GM19395 (cell line): ENCODE measurements around the gene FCAR.
"Not testable (repeated sequence)": the region's sequence is repeated elsewhere in the genome, so short reads cannot be mapped to it uniquely, and the experiment has no call there.

Experiments used
- ATAC-seq: cut with Tn5 transposase; IDR thresholded peaks from one replicate; pipeline ENCODE4 v1.9.1; 2021; ENCODE audit warnings: mild to moderate bottlenecking, moderate library complexity; ENCODE audit not compliant: unreplicated experiment

FCAR gene

DNA sequence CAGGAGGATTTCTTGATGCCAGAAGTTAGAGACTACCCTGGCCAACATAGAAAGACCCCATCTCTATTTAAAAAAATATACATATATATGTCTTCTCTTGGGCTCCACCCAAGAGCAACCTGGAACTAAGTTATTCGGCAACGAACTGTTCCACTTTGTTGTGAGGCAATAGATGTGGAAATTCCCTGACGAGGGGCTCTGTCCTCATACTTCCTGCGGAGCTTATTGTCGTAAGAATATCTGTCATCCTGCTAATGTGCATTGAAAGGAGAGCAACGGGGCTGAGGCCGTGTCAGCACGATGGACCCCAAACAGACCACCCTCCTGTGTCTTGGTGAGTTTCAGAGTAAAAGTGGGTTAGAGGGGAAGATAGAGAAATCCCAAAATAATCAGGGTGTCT is at the start of gene FCAR:
FCAR (plus strand) TSS at position 246 of the 400 bp plus-strand sequence; CDS start at position 301, 55 bp downstream.
- no peak for ATAC-seq

GRCh38 chr19:54824416-54824815 is 49.6 kb upstream of the FCAR start:
- not testable (repeated sequence) for ATAC-seq

DNA sequence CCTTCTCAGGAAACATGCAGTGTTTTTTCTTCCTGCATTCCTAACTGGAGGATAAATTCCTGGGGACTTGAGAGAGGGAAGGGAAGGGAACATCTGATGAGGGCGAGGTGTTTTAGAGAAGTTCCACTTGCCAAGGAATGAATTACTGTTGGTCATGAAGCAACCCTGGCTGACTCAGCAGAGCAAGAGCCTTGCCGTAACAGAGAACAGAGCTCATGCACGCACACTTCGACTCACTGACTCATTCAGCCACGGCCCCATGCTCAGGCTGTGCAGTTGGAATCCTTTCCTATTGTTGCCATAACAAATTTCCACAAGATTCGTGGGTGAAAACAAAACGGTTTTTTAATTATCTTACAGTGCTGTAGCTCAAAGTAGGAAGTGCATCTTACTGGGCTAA is 48.7 kb upstream of the FCAR start:
- not testable (repeated sequence) for ATAC-seq

- not testable (repeated sequence) for ATAC-seq
These were observed 46.0 kb upstream of the FCAR start for GRCh38 chr19:54828064-54828463.

DNA sequence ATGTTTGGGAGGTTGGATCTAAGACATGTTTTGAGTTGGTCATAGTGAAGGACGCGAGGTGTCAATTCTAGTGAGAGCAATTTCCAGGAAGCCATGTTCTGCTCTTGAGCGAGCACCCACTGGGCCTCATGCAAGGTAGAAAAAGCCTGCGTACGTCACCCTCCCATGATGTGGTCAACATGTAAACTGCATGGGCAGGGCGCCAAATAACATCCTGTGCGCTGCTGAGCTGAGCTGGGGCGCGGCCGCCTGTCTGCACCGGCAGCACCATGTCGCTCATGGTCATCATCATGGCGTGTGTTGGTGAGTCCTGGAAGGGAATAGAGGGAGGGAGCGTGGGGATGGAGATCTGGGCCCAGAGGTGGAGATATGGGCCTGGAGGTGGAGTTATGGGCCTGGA is 41.5 kb upstream of the FCAR start, which contains the start of gene KIR2DS4:
KIR2DS4 (plus strand) TSS at position 181 of the 400 bp plus-strand sequence.
- ATAC-seq: not testable (repeated sequence)

- not testable (repeated sequence) for ATAC-seq
These were observed 38.9 kb upstream of the FCAR start for GRCh38 chr19:54835126-54835525.

DNA sequence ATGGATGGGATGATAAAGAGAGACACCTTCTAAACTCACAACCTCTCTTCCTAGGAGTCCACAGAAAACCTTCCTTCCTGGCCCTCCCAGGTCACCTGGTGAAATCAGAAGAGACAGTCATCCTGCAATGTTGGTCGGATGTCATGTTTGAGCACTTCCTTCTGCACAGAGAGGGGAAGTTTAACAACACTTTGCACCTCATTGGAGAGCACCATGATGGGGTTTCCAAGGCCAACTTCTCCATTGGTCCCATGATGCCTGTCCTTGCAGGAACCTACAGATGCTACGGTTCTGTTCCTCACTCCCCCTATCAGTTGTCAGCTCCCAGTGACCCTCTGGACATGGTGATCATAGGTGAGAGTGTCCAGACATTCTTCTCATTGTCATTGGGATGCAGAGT is 36.5 kb upstream of the FCAR start:
- ATAC-seq: not testable (repeated sequence)

DNA sequence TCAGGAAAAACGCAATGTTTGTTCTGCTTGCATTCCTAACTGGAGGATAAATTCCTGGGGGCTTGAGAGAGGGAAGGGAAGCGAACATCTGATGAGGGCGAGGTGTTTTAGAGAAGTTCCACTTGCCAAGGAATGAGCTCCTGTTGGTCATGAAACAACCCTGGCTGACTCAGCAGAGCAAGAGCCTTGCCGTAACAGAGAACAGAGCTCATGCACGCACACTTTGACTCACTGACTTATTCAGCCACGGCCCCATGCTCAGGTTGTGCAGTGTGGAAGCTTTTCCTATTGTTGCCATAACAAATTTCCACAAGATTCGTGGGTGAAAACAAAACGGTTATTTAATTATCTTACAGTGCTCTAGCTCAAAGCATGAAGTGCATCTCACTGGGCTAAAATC is 30.9 kb upstream of the FCAR start:
- ATAC-seq: not testable (repeated sequence)

GRCh38 chr19:54850061-54850640 is 23.9 kb upstream of the FCAR start, which contains the start of gene KIR3DL2:
Gene KIR3DL2 (plus strand): TSS chr19:54850443. CDS start chr19:54850476, 33 bp downstream.
- not testable (repeated sequence) for ATAC-seq

- no peak for ATAC-seq
These were observed 23.1 kb upstream of the FCAR start for GRCh38 chr19:54850930-54851329.

DNA sequence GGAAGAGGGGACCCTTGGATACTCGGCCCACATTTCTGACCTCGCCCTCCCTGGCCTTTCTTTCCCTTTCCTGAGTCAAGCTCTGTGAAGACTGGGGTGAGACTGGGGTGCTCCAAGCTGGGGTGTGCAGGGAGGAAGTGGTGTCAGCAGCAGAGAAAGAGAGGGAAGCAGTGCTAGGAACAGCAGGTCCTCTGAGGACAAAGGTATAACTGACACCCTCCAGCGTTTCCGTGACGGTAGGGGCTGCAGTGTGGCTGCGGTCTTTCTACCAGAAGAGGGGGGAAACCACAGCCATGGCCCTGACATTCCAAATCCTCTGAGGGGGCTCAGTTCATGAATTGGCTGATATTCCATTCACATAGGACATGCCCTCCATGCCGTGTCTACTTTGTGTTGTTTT is 22.7 kb upstream of the FCAR start:
- ATAC-seq: no peak

DNA sequence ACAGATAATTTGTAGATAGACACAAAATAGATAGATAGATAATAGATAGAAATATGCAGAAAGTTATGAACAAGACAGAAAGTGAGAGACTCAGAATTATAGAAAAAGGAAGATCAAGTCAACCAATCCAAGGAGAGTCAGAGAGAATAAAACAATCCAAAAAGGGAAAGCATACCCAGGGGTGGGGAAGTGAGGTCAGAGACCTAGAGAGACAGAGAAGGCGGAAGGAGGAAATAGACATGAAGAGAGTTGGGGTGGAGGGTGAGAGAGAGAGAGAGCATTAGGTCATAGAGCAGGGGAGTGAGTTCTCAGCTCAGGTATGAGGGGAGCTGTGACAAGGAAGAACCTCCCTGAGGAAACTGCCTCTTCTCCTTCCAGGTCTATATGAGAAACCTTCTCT is 18.8 kb upstream of the FCAR start:
- not testable (repeated sequence) for ATAC-seq

- ATAC-seq: not testable (repeated sequence)
These were observed 15.6 kb upstream of the FCAR start for GRCh38 chr19:54858476-54858875.

GRCh38 chr19:54859421-54859820 is 14.6 kb upstream of the FCAR start:
- not testable (repeated sequence) for ATAC-seq

DNA sequence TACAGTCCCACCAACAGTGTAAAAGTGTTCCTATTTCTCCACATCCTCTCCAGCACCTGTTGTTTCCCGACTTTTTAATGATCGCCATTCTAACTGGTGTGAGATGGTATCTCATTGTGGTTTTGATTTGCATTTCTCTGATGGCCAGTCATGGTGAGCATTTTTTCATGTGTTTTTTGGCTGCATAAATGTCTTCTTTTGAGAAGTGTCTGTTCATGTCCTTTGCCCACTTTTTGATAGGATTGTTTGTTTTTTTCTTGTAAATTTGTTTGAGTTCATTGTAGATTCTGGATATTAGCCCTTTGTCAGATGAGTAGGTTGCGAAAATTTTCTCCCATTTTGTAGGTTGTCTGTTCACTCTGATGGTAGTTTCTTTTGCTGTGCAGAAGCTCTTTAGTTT is 10.6 kb upstream of the FCAR start:
- not testable (repeated sequence) for ATAC-seq

DNA sequence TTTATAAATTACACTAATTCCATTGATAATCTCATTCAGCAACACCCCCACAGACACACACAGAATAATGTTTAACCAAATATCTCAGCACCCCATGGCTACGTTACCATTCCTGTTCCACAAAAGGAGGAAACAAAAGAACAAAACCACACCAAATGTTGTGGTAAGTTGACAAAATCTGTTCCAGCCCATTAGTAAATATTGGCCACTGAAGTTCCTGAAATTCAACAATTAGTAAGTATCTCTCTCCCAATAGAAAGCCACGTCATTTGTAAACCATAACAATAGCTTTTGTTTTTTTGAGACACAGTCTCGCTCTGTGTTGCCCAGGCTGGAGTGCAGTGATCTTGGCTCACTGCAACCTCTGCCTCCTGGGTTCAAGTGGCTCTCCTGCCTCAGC is 2.3 kb upstream of the FCAR start:
- ATAC-seq: no peak

DNA sequence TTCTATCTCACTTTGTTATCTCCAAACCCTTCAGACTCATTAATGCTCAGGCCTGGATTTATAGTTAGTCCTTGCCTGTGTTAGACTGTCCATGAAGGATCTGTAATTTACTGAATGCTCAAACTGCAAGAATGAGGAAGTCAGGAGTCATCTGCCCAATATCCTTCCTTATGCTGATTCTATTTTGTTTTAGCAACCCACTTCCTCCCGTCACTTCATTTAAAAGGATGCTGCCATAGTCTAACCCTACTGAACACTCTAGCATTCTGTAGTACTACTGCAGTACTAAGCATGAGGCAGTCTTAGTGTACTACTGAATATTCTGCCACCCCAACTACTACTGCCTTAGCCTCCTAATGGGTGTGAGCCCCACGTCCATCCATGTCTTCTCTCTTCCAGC is 1.5 kb downstream of the FCAR start:
- no peak for ATAC-seq

DNA sequence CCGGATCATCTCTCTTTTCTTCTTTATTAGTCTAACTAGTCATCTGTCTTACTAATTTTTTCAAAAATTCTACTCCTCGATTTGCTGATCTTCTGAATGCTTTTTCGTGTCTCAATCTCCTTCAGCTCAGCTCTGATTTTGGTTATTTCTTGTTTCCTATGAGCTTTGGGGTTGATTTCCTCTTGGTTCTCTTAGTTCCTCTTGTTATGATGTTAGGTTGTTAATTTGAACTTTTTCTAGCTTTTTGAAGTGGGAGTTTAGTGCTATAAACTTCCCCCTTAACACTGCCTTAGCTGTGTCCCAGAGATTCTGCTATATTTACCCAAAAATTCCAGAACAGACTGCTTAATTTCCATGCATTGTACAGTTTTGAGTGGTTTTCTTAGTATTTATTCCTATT is 3.4 kb downstream of the FCAR start:
- no peak for ATAC-seq

DNA sequence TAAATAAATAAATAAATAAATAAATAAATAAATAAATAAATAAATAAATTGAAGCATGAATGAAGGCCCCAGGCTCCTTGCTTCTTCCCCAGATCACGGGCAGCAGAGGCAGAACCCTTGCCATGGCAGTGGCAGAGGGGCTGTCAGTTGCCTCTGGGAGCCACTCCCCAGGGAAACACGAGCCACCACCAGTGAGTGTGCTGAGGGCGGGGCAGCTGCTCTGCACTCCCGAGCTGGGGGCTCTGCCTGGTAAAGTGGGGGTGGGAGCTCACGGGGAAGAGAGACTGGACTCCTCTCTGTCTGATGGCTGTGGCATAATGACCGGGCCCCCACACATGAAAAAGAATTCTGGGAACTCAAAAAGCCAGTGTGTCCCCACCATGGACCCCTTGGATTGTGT is 7.8 kb downstream of the FCAR start:
- ATAC-seq: no peak

GRCh38 chr19:54882758-54883157 is 8.7 kb downstream of the FCAR start:
- no peak for ATAC-seq

DNA sequence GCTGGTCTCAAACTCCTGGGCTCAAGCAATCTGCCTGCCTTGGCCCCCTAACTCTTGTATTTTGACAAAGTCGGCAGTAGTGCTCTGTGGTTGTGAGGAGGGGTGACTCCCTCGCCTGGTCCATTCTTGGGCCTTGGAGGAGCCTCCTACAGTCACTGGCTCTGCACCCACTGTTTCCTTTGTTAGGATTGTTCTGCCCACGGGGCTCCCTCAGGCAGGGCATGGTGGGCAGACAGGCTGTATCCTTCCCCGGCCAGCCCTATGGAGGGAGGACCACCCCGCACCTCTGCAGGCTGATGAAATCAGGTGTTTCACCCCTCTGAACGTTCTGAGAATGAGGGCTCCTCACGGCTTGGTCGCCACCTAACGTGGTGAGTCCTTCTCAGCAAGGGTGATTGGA is 9.2 kb downstream of the FCAR start:
- ATAC-seq: no peak

DNA sequence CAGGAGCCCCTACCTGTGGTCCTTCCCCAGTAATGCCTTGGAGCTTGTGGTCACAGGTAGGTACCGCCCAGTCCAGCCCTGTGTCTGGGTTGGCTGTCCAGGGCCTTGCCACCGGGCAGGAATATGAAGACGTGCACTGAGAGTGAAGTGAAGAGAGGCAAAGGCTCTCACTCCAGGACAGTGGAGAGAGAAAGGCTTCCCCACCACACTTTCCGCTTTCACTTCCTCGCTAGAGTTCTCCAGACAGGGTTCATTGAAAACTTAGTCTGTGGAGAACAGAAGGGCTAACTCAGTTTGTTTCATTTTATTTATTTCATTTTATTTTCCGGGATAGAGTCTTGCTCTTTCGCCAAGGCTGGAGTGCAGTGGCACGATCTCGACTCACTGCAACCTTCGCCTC is 14.2 kb downstream of the FCAR start:
- ATAC-seq: no peak

DNA sequence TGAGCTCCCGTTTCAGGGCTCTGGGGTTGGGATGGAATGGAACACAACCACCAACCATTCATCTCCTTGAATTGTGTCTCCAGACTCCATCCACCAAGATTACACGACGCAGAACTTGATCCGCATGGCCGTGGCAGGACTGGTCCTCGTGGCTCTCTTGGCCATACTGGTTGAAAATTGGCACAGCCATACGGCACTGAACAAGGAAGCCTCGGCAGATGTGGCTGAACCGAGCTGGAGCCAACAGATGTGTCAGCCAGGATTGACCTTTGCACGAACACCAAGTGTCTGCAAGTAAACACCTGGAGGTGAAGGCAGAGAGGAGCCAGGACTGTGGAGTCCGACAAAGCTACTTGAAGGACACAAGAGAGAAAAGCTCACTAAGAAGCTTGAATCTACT is 15.5 kb downstream of the FCAR start:
- ATAC-seq: no peak
